ENCODE results near the gene SLX1A. TPM values are rescaled to one million over a fixed set of nuclear protein-coding genes. Genes with fewer than 3 reads are reported as not detected.

The SLX1A gene
- total RNA-seq, result 17.3 and 25.8 TPM in 2 replicates

GRCh38 chr16:30193615-30194014, at the start of gene SLX1A, which contains the start of gene BOLA2B:
TSS of gene SLX1A (plus strand) at chr16:30193875. CDS start at chr16:30194085, 210 bp downstream.
TSS of gene BOLA2B (minus strand) at chr16:30193666. CDS start at chr16:30193595, 71 bp downstream.

DNA sequence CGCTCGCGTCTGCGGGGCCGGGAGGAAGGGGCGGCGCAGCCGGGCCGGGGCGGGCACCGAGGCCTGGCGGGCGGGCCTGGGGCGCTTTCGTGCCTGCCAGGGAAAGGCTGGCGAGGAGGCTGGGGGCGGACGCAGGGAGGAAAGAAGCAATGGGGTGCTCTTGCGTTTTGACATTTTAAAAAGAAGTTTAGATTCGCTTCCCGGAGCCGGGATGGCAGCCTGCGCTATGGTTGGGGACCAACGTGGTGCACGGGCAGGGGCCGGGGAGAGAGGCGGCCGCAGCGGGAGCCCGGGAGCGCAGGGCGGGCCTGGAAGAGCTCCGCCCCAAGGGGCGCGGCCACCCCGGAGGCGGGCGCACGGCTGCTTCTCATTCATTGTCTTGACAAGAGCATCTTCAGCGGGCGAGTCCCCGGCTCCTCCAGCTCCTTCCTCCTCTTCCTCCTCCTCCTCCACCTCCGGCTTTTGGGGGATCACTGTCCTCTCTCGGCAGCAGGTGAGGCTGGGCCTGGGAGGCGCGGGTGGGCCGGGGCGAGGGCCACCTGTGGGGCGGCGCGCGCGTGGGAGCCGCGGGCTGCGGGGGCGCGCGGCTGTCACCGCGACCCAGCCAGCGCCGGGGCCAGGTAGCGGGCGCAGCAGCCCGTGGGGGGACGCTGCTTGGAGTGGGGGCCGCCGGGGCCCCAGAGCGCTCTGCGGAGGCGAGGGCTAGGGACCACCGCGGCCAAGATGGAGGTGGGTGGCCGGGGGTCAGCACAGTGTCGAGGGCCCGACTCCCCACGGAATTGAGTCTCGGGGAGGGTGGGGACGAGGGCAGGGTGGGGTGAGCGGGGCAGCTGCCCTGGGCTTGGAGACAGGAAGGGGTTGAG, 10.2 kb upstream of the SLX1A start, which contains the start of gene CORO1A:
Gene CORO1A, plus strand, starts transcription at position 370 of the 863 bp plus-strand sequence. CDS start 1,608 bp downstream, outside the sequence.

DNA sequence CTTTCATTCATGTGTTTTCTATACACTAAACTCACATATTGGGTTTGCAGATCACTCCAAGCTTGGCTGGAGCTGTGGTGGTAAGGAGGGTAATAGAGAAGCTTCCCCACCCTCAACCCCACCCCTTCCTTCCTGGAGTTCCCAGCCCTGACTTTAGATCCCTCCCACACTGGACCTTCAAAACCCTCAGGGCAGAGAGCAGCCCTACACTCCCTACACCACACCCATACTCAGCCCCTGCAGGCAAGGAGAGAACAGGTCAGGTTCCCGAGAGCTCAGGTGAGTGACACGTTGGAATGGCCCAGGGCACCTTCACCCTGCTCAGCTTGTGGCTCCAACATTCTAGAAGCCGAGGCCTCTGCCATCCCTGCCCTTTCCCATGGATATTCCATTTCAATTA, 5.4 kb downstream of the SLX1A start, which contains the start of gene SULT1A3:
Gene SULT1A3, plus strand, starts transcription at position 207 of the 400 bp plus-strand sequence. CDS start 1,474 bp downstream, outside the sequence.

Other genes with a start within 250 kb of the SLX1A start
- 63.9 and 76.0 TPM in 2 replicates for gene TMEM219, start 231.8 kb upstream of the SLX1A start, total RNA-seq
- gene TAOK2, start 220.0 kb upstream of the SLX1A start, total RNA-seq, result 53.4 and 72.9 TPM in 2 replicates
- gene HIRIP3, start 198.3 kb upstream of the SLX1A start, total RNA-seq, result 4.8 and 5.0 TPM in 2 replicates
- gene INO80E, start 197.6 kb upstream of the SLX1A start, total RNA-seq, result 16.9 and 20.3 TPM in 2 replicates
- gene DOC2A, start 182.8 kb upstream of the SLX1A start, total RNA-seq, result 0.42 TPM in 1 of 2 replicates, not detected in the other
- gene C16orf92, start 170.7 kb upstream of the SLX1A start, total RNA-seq, result not detected in 2 replicates
- gene TLCD3B, start 162.6 kb upstream of the SLX1A start, total RNA-seq, result under 0.01 and 0.09 TPM in 2 replicates
- 559 and 1,105 TPM in 2 replicates for gene ALDOA, start 128.1 kb upstream of the SLX1A start, total RNA-seq
- 194 and 200 TPM in 2 replicates for gene PPP4C, start 117.9 kb upstream of the SLX1A start, total RNA-seq
- gene TBX6, start 102.0 kb upstream of the SLX1A start, total RNA-seq, result under 0.01 TPM in 1 of 2 replicates, not detected in the other
- gene YPEL3, start 97.7 kb upstream of the SLX1A start, total RNA-seq, result 5.9 and 6.6 TPM in 2 replicates
- 0.59 and 0.78 TPM in 2 replicates for gene GDPD3, start 80.3 kb upstream of the SLX1A start, total RNA-seq
- 16.9 and 18.7 TPM in 2 replicates for gene MAPK3, start 70.7 kb upstream of the SLX1A start, total RNA-seq
- 0.59 and 2.4 TPM in 2 replicates for gene CORO1A, start 10.3 kb upstream of the SLX1A start, total RNA-seq
- gene BOLA2B, start 209 bp upstream of the SLX1A start, total RNA-seq, result 64.8 and 138 TPM in 2 replicates
- 3.1 and 3.6 TPM in 2 replicates for gene SULT1A3, start 5.4 kb downstream of the SLX1A start, total RNA-seq
- 1.4 and 1.8 TPM in 2 replicates for gene NPIPB13, start 54.6 kb downstream of the SLX1A start, total RNA-seq
- 27.9 and 28.5 TPM in 2 replicates for gene CD2BP2, start 161.4 kb downstream of the SLX1A start, total RNA-seq
- 26.1 and 47.7 TPM in 2 replicates for gene TBC1D10B, start 176.6 kb downstream of the SLX1A start, total RNA-seq
- gene MYL11, start 180.9 kb downstream of the SLX1A start, total RNA-seq, result not detected in 2 replicates
- gene SEPTIN1, start 188.7 kb downstream of the SLX1A start, total RNA-seq, result 0.37 and 0.59 TPM in 2 replicates
- gene ZNF48, start 201.5 kb downstream of the SLX1A start, total RNA-seq, result 8.9 and 9.6 TPM in 2 replicates
- 12.1 and 13.1 TPM in 2 replicates for gene ZNF771, start 213.7 kb downstream of the SLX1A start, total RNA-seq
- 5.6 and 13.6 TPM in 2 replicates for gene DCTPP1, start 236.2 kb downstream of the SLX1A start, total RNA-seq